ENCODE data around the gene PITX2.

DNA sequence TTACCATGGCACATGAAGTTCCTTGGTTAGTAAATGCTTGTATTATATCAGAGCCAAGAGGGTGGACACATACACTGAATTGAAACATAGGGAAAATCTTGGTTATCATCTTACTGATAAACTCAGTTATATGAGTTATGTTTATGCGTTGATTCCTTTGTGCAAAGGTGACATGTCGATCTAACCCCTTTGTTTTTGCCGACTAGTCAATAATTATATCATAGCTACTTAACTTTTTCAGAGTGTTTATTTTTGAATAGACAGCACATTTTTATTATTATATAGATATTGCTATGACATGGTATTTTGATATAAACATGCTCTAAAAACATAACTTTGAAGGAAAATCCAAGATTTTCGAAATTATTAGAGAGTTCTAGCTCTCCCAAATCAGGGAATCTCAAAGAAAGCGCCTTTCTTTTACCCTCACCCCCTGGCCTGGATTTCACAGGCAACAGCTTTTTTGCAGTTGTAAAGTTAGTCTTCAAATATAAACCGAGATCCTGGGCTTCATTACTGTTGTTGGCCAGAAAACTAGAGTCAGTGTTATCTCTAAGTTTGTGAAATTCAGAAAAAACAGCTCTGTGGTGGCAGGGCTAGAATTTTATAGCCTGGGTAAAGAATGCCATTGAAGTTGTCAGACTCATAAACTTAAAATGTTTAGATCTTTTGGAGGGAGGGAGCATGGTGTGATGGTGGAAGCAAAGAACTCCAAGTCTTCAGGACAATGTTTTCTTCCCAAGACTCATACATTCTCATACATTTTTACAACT, 45.8 kb upstream of the PITX2 start:
- TF ChIP-seq ZNF274 (IDR thresholded peaks at IDR 0.05; ENCODE audit: low read depth, low read length) (no peak), YY1 (IDR thresholded peaks at IDR 0.05; ENCODE audit: insufficient read depth, insufficient read length) (no peak)

Measured in NT2/D1 (cell line).